HT1080 (cell line): ENCODE data around the gene IL17RD. TPM values are rescaled to one million over a fixed set of nuclear protein-coding genes. Genes with fewer than 3 reads are reported as not detected.
A peak's percentile ranks its signal among the peaks of the same experiment; 100 is the strongest.

ENCODE experiments used
- DNase-seq: peaks from one replicate; pipeline ENCODE4 v3.0.0-alpha.2; 2015; ENCODE audit warnings: low read depth
- total RNA-seq: library from RNA; depleted of rRNA; stranded (reverse); fragments of >200 nt; shearing (Covaris generic); gene quantifications from 2 replicates; pipeline ENCODE4 v1.2.3, GENCODE V29; 2014

IL17RD gene
- total RNA-seq, 1 experiment from 2014 or later: 4.3 TPM

GRCh38 chr3:57093971-57094535, 71.1 kb downstream of the IL17RD start:
- DNase-seq: no peak

GRCh38 chr3:57093489-57093888, 71.7 kb downstream of the IL17RD start:
- no peak for DNase-seq

GRCh38 chr3:57091521-57092273, 73.5 kb downstream of the IL17RD start:
- no peak for DNase-seq

- no peak for DNase-seq
Observed at GRCh38 chr3:57089043-57089442, 76.1 kb downstream of the IL17RD start.

GRCh38 chr3:57088503-57088902, 76.7 kb downstream of the IL17RD start:
- no peak for DNase-seq

- DNase-seq: no peak
Observed at GRCh38 chr3:57087361-57088092, 77.6 kb downstream of the IL17RD start.

GRCh38 chr3:57086201-57086600, 79.0 kb downstream of the IL17RD start:
- DNase-seq: no peak

GRCh38 chr3:57085211-57085610, 79.9 kb downstream of the IL17RD start:
- DNase-seq: no peak

GRCh38 chr3:57083266-57083995, 81.7 kb downstream of the IL17RD start:
- DNase-seq: peak; percentile 49

GRCh38 chr3:57082481-57082880, 82.7 kb downstream of the IL17RD start:
- no peak for DNase-seq

- no peak for DNase-seq
Observed at GRCh38 chr3:57081173-57081572, 84.0 kb downstream of the IL17RD start.

- DNase-seq: no peak
Observed at GRCh38 chr3:57080171-57080570, 85.0 kb downstream of the IL17RD start.

- DNase-seq: no peak
Observed at GRCh38 chr3:57079474-57079831, 85.7 kb downstream of the IL17RD start.

GRCh38 chr3:57078635-57079473, 86.3 kb downstream of the IL17RD start:
- DNase-seq: no peak

GRCh38 chr3:57078344-57078634, 86.9 kb downstream of the IL17RD start:
- DNase-seq: no peak

GRCh38 chr3:57077630-57078343, 87.4 kb downstream of the IL17RD start:
- DNase-seq: no peak

- DNase-seq: no peak
Observed at GRCh38 chr3:57076422-57076951, 88.7 kb downstream of the IL17RD start.

GRCh38 chr3:57074135-57074534, 91.0 kb downstream of the IL17RD start:
- DNase-seq: no peak

GRCh38 chr3:57073628-57074027, 91.5 kb downstream of the IL17RD start:
- DNase-seq: no peak

GRCh38 chr3:57069503-57069902, 95.7 kb downstream of the IL17RD start:
- no peak for DNase-seq
